HepG2 (cell line): ENCODE measurements around the gene ZNF557. TPM values are rescaled to one million over a fixed set of nuclear protein-coding genes. Genes with fewer than 3 reads are reported as not detected.

Source experiments
- HHEX ChIP-seq: IDR thresholded peaks from 2 replicates; pipeline ENCODE4 v1.6.1; 2016; ENCODE audit warnings: control low read depth
- HNRNPH1 ChIP-seq: fragments of 200-400 bp; formaldehyde crosslinking; optimal IDR thresholded peaks from 2 replicates; pipeline ENCODE3; 2017; ENCODE audit warnings: mild to moderate bottlenecking, low read depth, low read length
- KLF9 ChIP-seq: IDR thresholded peaks from 2 replicates; pipeline ENCODE4 v1.6.1; 2016; ENCODE audit warnings: low read depth
- MTERF4 ChIP-seq: sonication (generic); formaldehyde crosslinking; IDR thresholded peaks from 2 replicates; pipeline ENCODE4 v1.8.0; 2023; ENCODE audit warnings: mild to moderate bottlenecking, missing genetic modification reagents
- NAIF1 ChIP-seq: sonication (generic); formaldehyde crosslinking; IDR thresholded peaks from 2 replicates; pipeline ENCODE4 v1.5.0; 2020; ENCODE audit warnings: mild to moderate bottlenecking, missing genetic modification reagents, borderline replicate concordance
- PTBP1 ChIP-seq: fragments of 200-400 bp; formaldehyde crosslinking; IDR thresholded peaks from 2 replicates; pipeline ENCODE4 v1.6.1; 2018; ENCODE audit warnings: low read length, low read depth; ENCODE audit not compliant: poor library complexity, severe bottlenecking
- ZBTB4 ChIP-seq: sonication (generic); formaldehyde crosslinking; IDR thresholded peaks from 2 replicates; pipeline ENCODE4 v1.4.0; 2020; ENCODE audit warnings: missing genetic modification reagents, mild to moderate bottlenecking, borderline replicate concordance
- ZMYM4 ChIP-seq: sonication (generic); formaldehyde crosslinking; IDR thresholded peaks from 2 replicates; pipeline ENCODE4 v1.8.1; 2023; ENCODE audit warnings: mild to moderate bottlenecking, missing genetic modification reagents
- ZNF143 ChIP-seq: sonication (generic); formaldehyde crosslinking; IDR thresholded peaks from 2 replicates; pipeline ENCODE4 v1.4.0; 2020; ENCODE audit warnings: missing genetic modification reagents
- ZNF274 ChIP-seq: sonication (generic); formaldehyde crosslinking; IDR thresholded peaks from 2 replicates; pipeline ENCODE4 v1.5.1; 2020; ENCODE audit warnings: mild to moderate bottlenecking, missing genetic modification reagents
- ZNF878 ChIP-seq: sonication (generic); formaldehyde crosslinking; IDR thresholded peaks from 2 replicates; pipeline ENCODE4 v1.8.1; 2023; ENCODE audit warnings: mild to moderate bottlenecking, missing genetic modification reagents, moderate library complexity
- polyA plus RNA-seq, 8 experiments: library from polyadenylated mRNA; depleted of rRNA in 3 of 8; stranded (reverse) in 7 of 8; unstranded in 1 of 8; fragments of >200 nt; fragmentation: Illumina TruSeq in 4 of 8; extraction: Trizol in 4 of 8; gene quantifications; 2 replicates each; pipeline versions ENCODE4 v1.2.1 to v1.2.3, GENCODE V29; 2011 to 2016; ENCODE audit warnings: low read depth in 4 of 8, missing spikeins in 1 of 8, mixed read lengths in 1 of 8; ENCODE audit not compliant: insufficient read depth in 1 of 8
- total RNA-seq, 5 experiments: library from RNA; depleted of rRNA; stranded (reverse); fragments of >200 nt; fragmentation: Illumina TruSeq; extraction: Trizol; gene quantifications; 2 replicates each; pipeline ENCODE4 v1.2.3, GENCODE V29; 2016; ENCODE audit warnings: low read depth in 1 of 5
- TF ChIP-seq, protein P1 (sequence below): sonication (generic); formaldehyde crosslinking; IDR thresholded peaks from 2 replicates; pipeline ENCODE4; 2020; ENCODE audit warnings: missing genetic modification reagents, mild to moderate bottlenecking, borderline replicate concordance

Gene ZNF557
- total and polyA plus RNA-seq, 2 of the 13 experiments (the other 11 are each of a cell fraction or from before 2014, with no cell fraction given) = 2.1 to 7.8 TPM

GRCh38 chr19:7130043-7130442 is 60.5 kb downstream of the ZNF557 start (continued):
- TF ChIP-seq HHEX (no peak), KLF9 (CRISPR knock-in tag) (no peak), MTERF4 (CRISPR knock-in tag) (no peak), ZNF878 (CRISPR knock-in tag) (no peak), ZNF143 (CRISPR knock-in tag) (no peak), ZBTB4 (CRISPR knock-in tag) (no peak), NAIF1 (no peak), PTBP1 (no peak), HNRNPH1 (no peak), ZMYM4 (CRISPR knock-in tag) (no peak), ZNF274 (no peak)
- TF ChIP-seq, protein P1, sequence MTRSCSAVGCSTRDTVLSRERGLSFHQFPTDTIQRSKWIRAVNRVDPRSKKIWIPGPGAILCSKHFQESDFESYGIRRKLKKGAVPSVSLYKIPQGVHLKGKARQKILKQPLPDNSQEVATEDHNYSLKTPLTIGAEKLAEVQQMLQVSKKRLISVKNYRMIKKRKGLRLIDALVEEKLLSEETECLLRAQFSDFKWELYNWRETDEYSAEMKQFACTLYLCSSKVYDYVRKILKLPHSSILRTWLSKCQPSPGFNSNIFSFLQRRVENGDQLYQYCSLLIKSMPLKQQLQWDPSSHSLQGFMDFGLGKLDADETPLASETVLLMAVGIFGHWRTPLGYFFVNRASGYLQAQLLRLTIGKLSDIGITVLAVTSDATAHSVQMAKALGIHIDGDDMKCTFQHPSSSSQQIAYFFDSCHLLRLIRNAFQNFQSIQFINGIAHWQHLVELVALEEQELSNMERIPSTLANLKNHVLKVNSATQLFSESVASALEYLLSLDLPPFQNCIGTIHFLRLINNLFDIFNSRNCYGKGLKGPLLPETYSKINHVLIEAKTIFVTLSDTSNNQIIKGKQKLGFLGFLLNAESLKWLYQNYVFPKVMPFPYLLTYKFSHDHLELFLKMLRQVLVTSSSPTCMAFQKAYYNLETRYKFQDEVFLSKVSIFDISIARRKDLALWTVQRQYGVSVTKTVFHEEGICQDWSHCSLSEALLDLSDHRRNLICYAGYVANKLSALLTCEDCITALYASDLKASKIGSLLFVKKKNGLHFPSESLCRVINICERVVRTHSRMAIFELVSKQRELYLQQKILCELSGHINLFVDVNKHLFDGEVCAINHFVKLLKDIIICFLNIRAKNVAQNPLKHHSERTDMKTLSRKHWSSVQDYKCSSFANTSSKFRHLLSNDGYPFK = no peak
